ENCODE measurements around the gene NUP58.

DNA sequence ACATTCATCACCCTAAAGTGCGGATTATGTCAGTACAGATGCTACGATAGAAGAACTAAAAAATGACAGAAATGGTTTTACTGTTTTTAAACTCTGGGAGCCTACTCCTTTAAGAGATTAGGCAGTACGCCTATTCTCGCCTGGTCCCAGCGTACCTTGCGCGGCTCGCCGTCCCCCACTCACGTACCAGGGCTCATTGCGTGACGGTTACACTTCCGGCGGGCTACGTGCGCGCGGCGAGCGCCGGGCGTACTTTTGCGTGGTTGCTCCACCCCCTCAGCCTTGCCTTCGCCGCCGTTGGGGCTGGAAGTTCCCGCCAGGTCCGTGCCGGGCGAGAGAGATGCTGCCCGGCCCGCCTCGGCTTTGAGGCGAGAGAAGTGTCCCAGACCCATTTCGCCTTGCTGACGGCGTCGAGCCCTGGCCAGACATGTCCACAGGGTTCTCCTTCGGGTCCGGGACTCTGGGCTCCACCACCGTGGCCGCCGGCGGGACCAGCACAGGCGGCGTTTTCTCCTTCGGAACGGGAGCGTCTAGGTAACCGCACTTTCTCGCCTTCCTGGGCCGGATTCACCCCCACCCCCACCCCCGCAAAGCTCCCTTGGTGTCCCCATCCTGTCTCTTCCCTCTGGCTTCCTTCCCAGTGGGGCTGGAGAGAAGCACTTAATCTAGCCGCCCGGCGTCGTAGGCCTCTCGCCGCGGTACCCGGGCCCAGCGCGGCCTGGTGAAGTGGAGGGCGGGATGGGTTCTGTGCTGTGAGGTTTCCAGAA, at the start of gene NUP58:
- TF ChIP-seq, protein P1, sequence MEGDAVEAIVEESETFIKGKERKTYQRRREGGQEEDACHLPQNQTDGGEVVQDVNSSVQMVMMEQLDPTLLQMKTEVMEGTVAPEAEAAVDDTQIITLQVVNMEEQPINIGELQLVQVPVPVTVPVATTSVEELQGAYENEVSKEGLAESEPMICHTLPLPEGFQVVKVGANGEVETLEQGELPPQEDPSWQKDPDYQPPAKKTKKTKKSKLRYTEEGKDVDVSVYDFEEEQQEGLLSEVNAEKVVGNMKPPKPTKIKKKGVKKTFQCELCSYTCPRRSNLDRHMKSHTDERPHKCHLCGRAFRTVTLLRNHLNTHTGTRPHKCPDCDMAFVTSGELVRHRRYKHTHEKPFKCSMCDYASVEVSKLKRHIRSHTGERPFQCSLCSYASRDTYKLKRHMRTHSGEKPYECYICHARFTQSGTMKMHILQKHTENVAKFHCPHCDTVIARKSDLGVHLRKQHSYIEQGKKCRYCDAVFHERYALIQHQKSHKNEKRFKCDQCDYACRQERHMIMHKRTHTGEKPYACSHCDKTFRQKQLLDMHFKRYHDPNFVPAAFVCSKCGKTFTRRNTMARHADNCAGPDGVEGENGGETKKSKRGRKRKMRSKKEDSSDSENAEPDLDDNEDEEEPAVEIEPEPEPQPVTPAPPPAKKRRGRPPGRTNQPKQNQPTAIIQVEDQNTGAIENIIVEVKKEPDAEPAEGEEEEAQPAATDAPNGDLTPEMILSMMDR (IDR thresholded peaks at IDR 0.05), result no peak
- peak; percentile 56 to 86 (median 57) for TF ChIP-seq POLR2AphosphoS5 (IDR thresholded peaks at IDR 0.05)
- peak; percentile 40 for TF ChIP-seq POLR2A (IDR thresholded peaks at IDR 0.05)

Data from breast epithelium (tissue), 3 donors.